ENCODE measurements around the gene RPL15.

- TF ChIP-seq CTCF (IDR thresholded peaks at IDR 0.05; ENCODE audit: low read length), result no peak
- TF ChIP-seq EZH2phosphoT487 (IDR thresholded peaks at IDR 0.05; ENCODE audit: low read length), result no peak
Observed at GRCh38 chr3:23875113-23875725, 41.7 kb upstream of the RPL15 start.
